ENCODE results near the gene REEP3.

REEP3 gene

DNA sequence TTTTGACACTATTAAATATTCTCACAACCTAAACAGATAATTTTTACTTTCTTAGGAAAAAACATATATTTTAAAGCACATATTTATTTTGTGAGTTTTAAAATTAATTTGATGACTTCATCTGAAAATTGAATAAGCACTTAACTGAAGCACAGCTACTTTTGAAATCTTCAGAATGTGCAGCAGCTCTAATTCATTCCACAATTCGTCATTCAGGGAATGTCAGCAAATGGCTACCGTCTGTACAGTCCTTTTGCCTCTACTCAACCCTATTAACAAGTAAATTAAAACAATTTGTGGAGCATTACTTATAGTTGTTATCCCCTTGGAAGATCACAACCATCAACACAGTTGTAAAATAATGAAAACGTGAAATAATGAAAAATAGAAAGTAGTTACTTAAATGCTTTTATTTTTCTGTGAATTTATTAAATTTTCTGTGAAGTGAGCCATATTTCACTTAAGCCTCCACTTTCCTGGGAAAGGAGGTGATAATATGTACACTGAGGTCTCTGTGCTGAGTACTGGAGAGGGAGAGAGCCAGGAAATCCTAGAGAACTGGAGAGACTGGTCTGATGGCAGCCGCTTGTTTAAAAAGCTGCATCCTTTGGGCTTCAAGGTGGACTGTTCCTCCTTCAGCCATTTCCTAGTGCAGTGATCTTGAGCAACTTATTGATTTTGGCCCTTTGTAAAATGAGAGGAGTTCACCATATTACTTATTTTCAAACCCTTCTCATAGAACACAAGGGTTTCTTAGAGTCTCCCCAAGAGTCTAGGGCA, 70.6 kb downstream of the REEP3 start:
- no peak for DNase-seq

- DNase-seq = no peak
These were observed 72.4 kb downstream of the REEP3 start for GRCh38 chr10:63593576-63593975.

- DNase-seq = no peak
These were observed 73.9 kb downstream of the REEP3 start for GRCh38 chr10:63595072-63595471.

GRCh38 chr10:63596924-63597323, 75.7 kb downstream of the REEP3 start:
- no peak for DNase-seq

DNA sequence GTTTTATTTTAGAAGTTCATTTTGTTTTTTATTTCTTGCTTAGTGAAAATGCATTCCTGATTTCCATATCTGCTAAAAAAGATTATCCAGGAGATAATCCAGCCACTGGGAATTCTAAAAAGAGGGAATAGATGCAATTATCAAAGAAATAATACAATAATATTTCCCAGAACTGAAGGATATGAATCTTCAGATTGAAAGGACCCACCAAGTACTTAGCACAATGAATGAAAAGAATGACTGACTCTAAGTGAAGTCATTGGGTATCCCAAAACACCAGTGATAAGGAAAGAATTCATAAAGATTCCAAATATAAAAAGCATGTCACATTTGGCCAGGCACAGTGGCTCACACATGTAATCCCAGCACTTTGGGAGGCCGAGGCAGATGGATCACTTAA, 79.3 kb downstream of the REEP3 start:
- DNase-seq = no peak

DNA sequence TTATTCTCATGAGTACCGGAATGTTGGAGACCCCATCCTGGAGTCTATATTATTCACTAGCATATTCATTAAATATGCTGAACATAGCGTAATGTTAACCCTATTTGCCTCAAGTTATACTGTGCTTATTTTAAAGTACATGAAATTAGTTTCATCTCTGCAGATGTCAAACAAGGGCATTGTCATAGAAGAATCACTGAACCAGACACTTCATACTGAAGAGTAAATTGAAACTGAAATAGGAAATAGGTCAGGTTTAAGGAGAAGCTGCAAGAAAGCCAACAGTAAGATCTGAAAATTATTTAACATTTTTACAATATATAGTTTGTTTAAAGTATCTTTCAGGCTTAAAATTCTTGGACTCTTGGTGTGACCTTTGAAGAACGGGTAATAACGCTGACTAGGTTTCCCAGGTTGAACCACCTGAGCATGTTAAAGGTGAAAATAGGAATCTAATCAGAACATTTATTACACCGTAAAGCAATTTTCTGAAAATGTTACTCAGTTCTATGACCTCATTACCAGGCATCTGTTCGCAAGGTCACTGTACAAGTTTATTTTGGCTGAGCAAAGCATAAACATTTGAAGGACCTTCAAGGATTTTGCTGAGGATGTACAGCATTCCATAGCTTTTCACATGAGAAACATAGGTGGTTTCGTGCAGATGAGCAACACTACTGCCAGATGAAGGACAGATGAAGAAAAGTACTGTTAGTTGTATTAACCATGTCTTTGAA, 82.7 kb downstream of the REEP3 start:
- DNase-seq = no peak

DNA sequence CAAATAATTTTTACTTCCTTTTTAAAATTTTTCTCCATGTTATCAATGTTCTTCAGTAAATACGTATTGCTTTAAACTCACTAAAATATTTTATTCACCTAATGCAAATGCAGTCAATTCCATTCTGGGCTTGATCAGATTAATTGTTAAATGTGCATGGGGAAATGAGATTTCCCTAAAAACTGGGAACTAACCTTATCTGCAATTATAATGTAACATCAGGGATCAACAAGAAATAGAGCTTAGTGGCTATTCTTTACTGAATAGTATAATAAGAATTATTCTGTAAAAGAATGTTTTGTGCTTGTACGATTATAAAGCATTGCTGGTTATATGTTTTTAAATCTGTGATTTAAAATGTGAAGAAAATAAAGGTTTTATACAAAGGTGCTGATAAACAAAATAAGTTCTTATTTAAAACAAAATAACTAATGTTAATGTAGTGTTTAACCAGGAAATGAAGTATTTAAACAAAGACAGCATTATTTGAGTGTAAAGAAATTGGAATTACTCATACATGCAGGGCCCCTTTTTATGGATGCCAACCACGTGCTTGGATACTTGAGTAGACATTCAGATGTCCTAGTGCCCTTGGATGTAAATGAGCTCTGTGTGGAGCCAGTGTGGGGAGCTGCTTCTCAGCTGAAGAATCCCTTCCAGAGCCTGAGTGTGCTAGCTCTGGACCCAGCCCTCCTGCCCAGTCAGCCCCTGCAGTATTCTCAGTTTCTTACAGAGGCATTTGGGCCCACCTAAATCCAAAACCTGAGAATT, 84.2 kb downstream of the REEP3 start:
- no peak for DNase-seq

DNA sequence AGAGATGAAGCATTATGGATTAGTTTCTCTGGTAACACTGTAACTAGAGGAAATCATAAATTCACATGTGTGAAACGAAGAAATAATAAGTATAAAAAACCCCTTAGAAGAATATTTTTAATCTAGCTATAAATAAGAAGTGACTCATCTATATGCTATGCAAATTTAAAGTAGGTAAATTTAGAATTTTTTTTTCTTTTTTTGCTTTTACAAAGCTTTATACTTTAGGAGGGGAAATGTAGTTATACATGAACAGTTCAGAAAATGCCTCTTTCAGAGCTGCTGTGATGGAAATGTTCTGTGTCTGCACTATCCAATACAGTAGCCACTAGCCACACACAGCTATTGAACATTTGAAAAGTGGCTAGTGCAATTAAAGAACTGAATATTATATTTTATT, 87.3 kb downstream of the REEP3 start:
- DNase-seq = no peak

DNA sequence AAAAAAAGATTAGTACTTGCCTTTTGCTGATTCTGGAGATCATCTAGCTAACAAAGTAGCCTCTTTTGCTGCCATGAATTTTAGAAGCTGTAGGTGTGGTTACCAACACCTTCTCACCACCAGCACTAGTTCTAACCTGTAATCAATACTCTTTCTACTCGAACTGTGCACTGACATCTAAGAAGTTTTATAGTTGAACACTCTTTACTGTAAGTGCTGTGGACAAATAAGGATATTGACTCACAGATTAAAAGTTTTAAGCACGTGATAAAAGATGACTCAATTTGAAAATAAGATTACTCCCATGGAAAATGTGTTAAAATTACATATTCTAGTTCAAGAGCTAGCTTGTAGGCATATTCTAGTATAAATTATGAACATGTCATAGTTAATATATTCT, 89.9 kb downstream of the REEP3 start:
- no peak for DNase-seq

DNA sequence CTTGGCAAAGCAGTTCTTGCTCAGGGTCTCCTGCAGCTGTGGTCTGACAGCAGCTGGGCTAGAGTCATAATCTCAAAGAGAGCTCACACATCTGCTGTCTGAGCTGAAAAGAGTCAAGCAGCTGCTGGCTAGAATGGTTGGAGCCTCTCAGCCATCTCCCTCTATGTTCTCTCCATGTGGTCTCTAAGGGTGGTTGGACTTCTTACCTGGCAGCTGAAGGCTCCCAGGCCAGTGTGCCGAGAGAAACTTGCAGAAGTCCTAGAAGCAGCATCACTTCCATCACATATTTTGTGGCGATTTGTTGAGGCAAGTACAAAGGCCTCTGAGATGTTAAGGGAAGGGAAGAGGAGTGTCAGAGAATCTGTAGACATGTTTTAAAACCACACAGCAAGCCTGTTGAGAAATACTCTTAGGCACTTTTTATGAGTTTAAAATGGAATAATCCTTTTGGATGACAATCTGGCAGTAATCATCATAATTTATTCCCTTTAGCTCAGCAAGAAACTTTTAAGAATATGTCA, 93.2 kb downstream of the REEP3 start:
- no peak for DNase-seq

GRCh38 chr10:63618552-63618951, 97.4 kb downstream of the REEP3 start:
- no peak for DNase-seq

GRCh38 chr10:63619426-63619825, 98.2 kb downstream of the REEP3 start:
- no peak for DNase-seq

GRCh38 chr10:63622097-63622496, 100.9 kb downstream of the REEP3 start:
- DNase-seq = no peak

- no peak for DNase-seq
These were observed 103.5 kb downstream of the REEP3 start for GRCh38 chr10:63624701-63625100.

GRCh38 chr10:63627396-63627795, 106.2 kb downstream of the REEP3 start:
- no peak for DNase-seq

DNA sequence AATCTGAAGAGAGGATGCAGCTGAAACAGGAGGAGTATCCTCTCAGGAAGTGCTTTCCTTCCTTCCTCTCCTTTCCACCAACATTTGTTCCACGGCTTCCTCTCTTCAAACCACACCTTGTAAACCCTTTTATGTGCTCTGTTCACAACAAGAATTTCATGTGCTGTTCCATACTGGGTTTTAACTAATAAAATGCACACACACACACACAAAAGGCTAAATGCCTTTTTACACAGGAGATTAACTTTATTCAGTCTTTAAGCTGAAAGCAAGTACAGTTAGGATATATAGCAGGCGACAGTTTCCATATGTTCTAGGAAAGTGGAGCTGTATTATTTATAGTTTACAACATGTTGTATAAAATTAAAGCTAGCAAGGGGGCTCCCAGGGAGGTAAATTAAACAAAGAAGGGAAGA, 106.7 kb downstream of the REEP3 start:
- DNase-seq = no peak

- no peak for DNase-seq
These were observed 107.5 kb downstream of the REEP3 start for GRCh38 chr10:63628526-63629362.

DNA sequence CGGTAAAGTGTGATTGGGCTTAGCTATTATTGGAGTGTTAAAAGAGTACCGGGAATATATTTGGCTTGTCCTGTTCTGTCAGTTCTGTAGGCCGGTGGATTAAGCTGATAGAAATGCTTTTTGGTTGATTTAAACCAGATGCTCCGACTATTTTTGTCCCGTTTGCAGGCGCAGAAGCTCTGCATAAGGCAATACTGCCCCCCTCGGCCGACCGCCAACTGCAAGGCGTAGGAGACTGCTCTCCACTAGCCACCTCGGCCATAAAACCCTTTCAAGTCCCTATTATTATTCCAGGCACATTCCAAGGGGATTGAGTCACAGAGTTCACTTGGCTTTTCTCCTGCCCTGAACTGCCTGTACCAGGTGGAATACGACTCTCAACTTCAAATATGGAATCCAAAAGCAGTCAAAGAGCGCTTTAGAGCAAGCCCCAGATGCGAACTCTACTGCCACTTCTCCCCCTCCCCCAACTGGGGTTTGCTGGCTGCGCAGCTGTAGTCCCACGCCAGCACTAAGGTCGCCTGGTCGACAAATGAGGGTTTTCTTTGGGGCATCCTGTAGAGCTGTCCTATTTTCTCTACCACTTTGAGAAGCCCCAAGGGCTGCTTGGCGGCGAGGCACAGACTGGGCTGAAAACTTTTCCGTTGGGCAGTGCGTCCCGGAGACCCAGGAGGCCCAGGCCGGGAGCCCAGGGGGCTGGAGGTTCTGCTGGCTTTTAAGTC, 108.3 kb downstream of the REEP3 start:
- DNase-seq = no peak

GRCh38 chr10:63630085-63630930, 109.1 kb downstream of the REEP3 start:
- DNase-seq = no peak

DNA sequence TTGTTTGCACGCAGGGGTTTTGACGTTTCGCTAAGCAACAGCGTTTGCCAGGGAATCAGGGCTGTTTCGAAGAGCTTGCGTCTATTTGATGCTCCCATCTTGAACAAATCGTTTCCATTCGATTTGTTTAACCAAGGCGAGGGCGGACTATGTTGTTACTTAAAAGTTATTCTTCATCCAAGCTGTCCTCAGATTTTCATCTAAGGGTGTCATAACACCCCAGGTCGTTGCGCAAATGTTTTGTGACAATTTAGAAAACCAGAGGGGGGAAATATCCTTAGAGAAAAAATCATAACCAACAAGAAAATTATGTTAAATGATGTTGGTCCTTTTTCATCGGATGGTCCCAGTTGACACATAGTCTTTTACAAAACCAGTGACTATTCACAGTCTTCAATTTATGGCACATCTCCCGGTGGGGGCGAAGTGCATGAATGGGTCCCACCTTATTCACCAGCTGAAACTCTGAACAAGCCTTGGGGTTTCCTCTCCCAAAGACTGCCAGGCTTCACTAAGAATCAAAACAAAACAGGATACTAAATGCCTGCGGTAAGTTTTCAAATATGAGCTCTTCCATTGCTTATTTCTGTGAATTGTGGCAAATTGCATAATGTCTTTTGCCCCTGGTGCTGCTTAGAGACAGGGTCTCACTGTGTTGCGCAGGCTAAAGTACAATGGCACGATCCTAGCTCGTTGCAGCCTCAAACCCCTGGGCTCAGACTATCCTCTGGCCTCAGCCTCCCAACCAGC, 109.9 kb downstream of the REEP3 start:
- no peak for DNase-seq
